Mammary epithelial cell (primary cell): ENCODE data around the gene ELOVL7.

ENCODE experiments used
- EZH2 ChIP-seq: IDR thresholded peaks from 2 replicates; pipeline ENCODE4 v1.6.1; 2012; ENCODE audit warnings: low read length, inconsistent platforms, borderline replicate concordance
- TF ChIP-seq, protein P1 (sequence below), 2 donors: IDR thresholded peaks in 1 of 2; conservative IDR thresholded peaks in 1 of 2; 2 replicates each; pipeline ENCODE4 v1.5.1; 2011 to 2012; ENCODE audit warnings: inconsistent platforms in 2 of 2, low read length in 2 of 2, mild to moderate bottlenecking in 2 of 2, control low read depth in 1 of 2, low read depth in 1 of 2; ENCODE audit not compliant: insufficient read depth in 1 of 2; ENCODE audit errors: extremely low read depth in 1 of 2

DNA sequence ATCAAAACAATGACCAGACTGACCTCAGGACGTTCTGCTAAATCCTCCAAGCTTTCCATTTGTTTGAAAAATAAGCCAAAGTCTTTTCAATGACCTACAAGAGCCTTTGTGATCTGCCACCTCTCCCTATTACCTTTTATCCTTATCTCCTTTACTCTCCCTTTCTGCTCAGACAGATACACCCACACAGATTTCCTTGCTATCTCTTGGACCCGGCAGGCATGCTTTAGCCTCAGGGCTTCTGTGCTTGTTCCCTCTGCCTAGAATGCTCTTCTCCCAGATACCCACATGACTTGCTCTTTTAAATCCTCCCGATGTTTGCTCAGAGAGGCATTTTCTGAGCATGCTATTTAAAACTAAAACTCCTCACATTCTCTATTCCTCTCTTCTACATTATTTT is 8.9 kb upstream of the ELOVL7 start:
- TF ChIP-seq, protein P1, sequence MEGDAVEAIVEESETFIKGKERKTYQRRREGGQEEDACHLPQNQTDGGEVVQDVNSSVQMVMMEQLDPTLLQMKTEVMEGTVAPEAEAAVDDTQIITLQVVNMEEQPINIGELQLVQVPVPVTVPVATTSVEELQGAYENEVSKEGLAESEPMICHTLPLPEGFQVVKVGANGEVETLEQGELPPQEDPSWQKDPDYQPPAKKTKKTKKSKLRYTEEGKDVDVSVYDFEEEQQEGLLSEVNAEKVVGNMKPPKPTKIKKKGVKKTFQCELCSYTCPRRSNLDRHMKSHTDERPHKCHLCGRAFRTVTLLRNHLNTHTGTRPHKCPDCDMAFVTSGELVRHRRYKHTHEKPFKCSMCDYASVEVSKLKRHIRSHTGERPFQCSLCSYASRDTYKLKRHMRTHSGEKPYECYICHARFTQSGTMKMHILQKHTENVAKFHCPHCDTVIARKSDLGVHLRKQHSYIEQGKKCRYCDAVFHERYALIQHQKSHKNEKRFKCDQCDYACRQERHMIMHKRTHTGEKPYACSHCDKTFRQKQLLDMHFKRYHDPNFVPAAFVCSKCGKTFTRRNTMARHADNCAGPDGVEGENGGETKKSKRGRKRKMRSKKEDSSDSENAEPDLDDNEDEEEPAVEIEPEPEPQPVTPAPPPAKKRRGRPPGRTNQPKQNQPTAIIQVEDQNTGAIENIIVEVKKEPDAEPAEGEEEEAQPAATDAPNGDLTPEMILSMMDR (conservative IDR thresholded peaks at IDR 0.05 in 1 of 2, IDR thresholded peaks at IDR 0.05 in 1 of 2; ENCODE audit: extremely low read depth in 1 of 2, insufficient read depth in 1 of 2, low read depth in 1 of 2, low read length in 2 of 2) = no peak
- TF ChIP-seq EZH2 = no peak
